HFF-Myc (cell line): Measurements from ENCODE around the gene SPEM2.

ENCODE experiments used
- DNase-seq: peaks from one replicate; pipeline ENCODE4 v3.0.0-alpha.2; 2011; ENCODE audit warnings: low read depth; ENCODE audit errors: extremely low read depth
- H3K4me3 ChIP-seq: replicated peaks from 2 replicates; pipeline ENCODE4 v1.5.1; 2011; ENCODE audit warnings: low read depth, mild to moderate bottlenecking, control low read depth, low read length
- TF ChIP-seq, protein P1 (sequence below): IDR thresholded peaks from 2 replicates; pipeline ENCODE4 v1.5.1; 2012; ENCODE audit warnings: mild to moderate bottlenecking, low read depth, low read length, control low read depth; ENCODE audit errors: missing control alignments

SPEM2 gene

GRCh38 chr17:7403977-7404736 lies 21.3 kb upstream of the SPEM2 start, which contains the start of gene TMEM256:
Gene TMEM256 (minus strand): TSS chr17:7404097. CDS start chr17:7404084, 13 bp downstream.
- DNase-seq, result peak; percentile 96
- peak within 1 kb of the TSS; percentile 65 for H3K4me3 ChIP-seq
- TF ChIP-seq, protein P1, sequence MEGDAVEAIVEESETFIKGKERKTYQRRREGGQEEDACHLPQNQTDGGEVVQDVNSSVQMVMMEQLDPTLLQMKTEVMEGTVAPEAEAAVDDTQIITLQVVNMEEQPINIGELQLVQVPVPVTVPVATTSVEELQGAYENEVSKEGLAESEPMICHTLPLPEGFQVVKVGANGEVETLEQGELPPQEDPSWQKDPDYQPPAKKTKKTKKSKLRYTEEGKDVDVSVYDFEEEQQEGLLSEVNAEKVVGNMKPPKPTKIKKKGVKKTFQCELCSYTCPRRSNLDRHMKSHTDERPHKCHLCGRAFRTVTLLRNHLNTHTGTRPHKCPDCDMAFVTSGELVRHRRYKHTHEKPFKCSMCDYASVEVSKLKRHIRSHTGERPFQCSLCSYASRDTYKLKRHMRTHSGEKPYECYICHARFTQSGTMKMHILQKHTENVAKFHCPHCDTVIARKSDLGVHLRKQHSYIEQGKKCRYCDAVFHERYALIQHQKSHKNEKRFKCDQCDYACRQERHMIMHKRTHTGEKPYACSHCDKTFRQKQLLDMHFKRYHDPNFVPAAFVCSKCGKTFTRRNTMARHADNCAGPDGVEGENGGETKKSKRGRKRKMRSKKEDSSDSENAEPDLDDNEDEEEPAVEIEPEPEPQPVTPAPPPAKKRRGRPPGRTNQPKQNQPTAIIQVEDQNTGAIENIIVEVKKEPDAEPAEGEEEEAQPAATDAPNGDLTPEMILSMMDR, result no peak

GRCh38 chr17:7404737-7405349 lies 20.6 kb upstream of the SPEM2 start:
- H3K4me3 ChIP-seq, result peak overlapping the region; percentile 65
- no peak for DNase-seq
- TF ChIP-seq, protein P1, result no peak

- H3K4me3 ChIP-seq, result peak overlapping the region; percentile 65
- TF ChIP-seq, protein P1, result no peak
- no peak for DNase-seq
These were observed 19.8 kb upstream of the SPEM2 start for GRCh38 chr17:7405350-7406234.

- TF ChIP-seq, protein P1, result no peak
- no peak for DNase-seq
- peak overlapping the region; percentile 65 for H3K4me3 ChIP-seq
These were observed 19.1 kb upstream of the SPEM2 start for GRCh38 chr17:7406235-7406825.

GRCh38 chr17:7407082-7407481 lies 18.3 kb upstream of the SPEM2 start:
- TF ChIP-seq, protein P1, result no peak

More at GRCh38 chr17:7407082-7407481, 18.3 kb upstream of the SPEM2 start:
- DNase-seq, result no peak
- H3K4me3 ChIP-seq, result no peak overlapping the region
